Neural cell (in vitro differentiated cells): ENCODE results near the gene DCDC1. TPM values are rescaled to one million over a fixed set of nuclear protein-coding genes. Genes with fewer than 3 reads are reported as not detected.

Source experiments
- H2AFZ ChIP-seq: fragments of 200-600, 300-800 bp; sonication (generic), shearing (Covaris generic); 2 replicates; pipeline ENCODE4 v1.6.0; 2014; ENCODE audit warnings: low read depth, mild to moderate bottlenecking, antibody characterized with exemption, low read length, moderate library complexity
- H3F3A ChIP-seq: fragments of 200-600 bp; shearing (Covaris generic); 2 replicates; pipeline ENCODE4 v1.6.1; 2016; ENCODE audit warnings: mild to moderate bottlenecking, moderate library complexity, mixed read lengths, antibody characterized with exemption, low read length; ENCODE audit not compliant: insufficient read depth, poor library complexity, severe bottlenecking
- H3K27ac ChIP-seq: fragments of 200-600, 300-800 bp; sonication (generic), shearing (Covaris generic); 2 replicates; pipeline ENCODE4 v1.5.1; 2014; ENCODE audit warnings: mild to moderate bottlenecking, low read length, moderate library complexity
- H3K27me3 ChIP-seq: fragments of 300-800, 200-600 bp; sonication (generic), shearing (Covaris generic); 2 replicates; pipeline ENCODE4 v1.6.0; 2014; ENCODE audit warnings: mild to moderate bottlenecking, low read depth, low read length, moderate library complexity; ENCODE audit not compliant: insufficient read depth
- H3K36me3 ChIP-seq: fragments of 300-800, 200-600 bp; sonication (generic), shearing (Covaris generic); 2 replicates; pipeline ENCODE4 v1.5.1; 2014; ENCODE audit warnings: mild to moderate bottlenecking, antibody characterized with exemption, low read length, moderate library complexity; ENCODE audit not compliant: insufficient read depth
- H3K4me2 ChIP-seq: fragments of 300-800, 200-600 bp; sonication (generic), shearing (Covaris generic); 2 replicates; pipeline ENCODE4 v1.6.0; 2014; ENCODE audit warnings: mild to moderate bottlenecking, low read length
- H3K4me3 ChIP-seq: fragments of 300-800, 200-600 bp; sonication (generic), shearing (Covaris generic); 2 replicates; pipeline ENCODE4 v1.5.1; 2014; ENCODE audit warnings: mild to moderate bottlenecking, low read length, moderate library complexity
- H3K79me2 ChIP-seq: fragments of 200-600 bp; shearing (Covaris generic); replicated peaks from 2 replicates; pipeline ENCODE4 v1.6.0; 2014; ENCODE audit warnings: mild to moderate bottlenecking, low read length, moderate library complexity; ENCODE audit not compliant: insufficient read depth
- H3K9ac ChIP-seq: fragments of 300-800, 200-600 bp; sonication (generic), shearing (Covaris generic); 2 replicates; pipeline ENCODE4 v1.6.1; 2016; ENCODE audit warnings: mild to moderate bottlenecking, low read length, mixed read lengths
- H3K9me2 ChIP-seq: fragments of 200-600 bp; shearing (Covaris generic); 2 replicates; pipeline ENCODE4 v1.6.1; 2016; ENCODE audit warnings: mild to moderate bottlenecking, low read length, mixed read lengths; ENCODE audit not compliant: insufficient read depth
- H3K9me3 ChIP-seq: fragments of 200-600, 300-800 bp; sonication (generic), shearing (Covaris generic); 2 replicates; pipeline ENCODE4 v1.6.1; 2016; ENCODE audit warnings: mild to moderate bottlenecking, mixed run types, low read length, moderate library complexity, mixed read lengths
- H4K20me1 ChIP-seq: fragments of 200-600 bp; shearing (Covaris generic); 2 replicates; pipeline ENCODE4 v1.6.1; 2016; ENCODE audit warnings: mild to moderate bottlenecking, mixed run types; ENCODE audit not compliant: insufficient read depth
- EP300 ChIP-seq: fragments of 450-650 bp; conservative IDR thresholded peaks from 2 replicates; pipeline ENCODE4 v1.6.1; 2014; ENCODE audit warnings: antibody characterized with exemption, mild to moderate bottlenecking, moderate library complexity; ENCODE audit not compliant: poor library complexity, severe bottlenecking
- EZH2 ChIP-seq: fragments of 200-600, 300-800 bp; shearing (Covaris generic), sonication (generic); IDR thresholded peaks from 2 replicates; pipeline ENCODE4 v1.6.1; 2014; ENCODE audit warnings: antibody characterized with exemption, low read length, borderline replicate concordance, mild to moderate bottlenecking; ENCODE audit not compliant: insufficient read depth, poor library complexity, severe bottlenecking
- MXI1 ChIP-seq: fragments of 450-650 bp; conservative IDR thresholded peaks from 2 replicates; pipeline ENCODE4 v1.6.1; 2014; ENCODE audit warnings: antibody characterized with exemption, mild to moderate bottlenecking; ENCODE audit not compliant: poor library complexity, severe bottlenecking
- POLR2AphosphoS5 ChIP-seq: IDR thresholded peaks from 2 replicates; pipeline ENCODE4 v1.6.1; 2012
- RAD21 ChIP-seq: fragments of 450-650 bp; conservative IDR thresholded peaks from 2 replicates; pipeline ENCODE4 v1.6.1; 2014; ENCODE audit warnings: antibody characterized with exemption, mild to moderate bottlenecking, moderate library complexity
- SMC3 ChIP-seq: fragments of 450-650 bp; conservative IDR thresholded peaks from 2 replicates; pipeline ENCODE4 v1.6.1; 2014; ENCODE audit warnings: antibody characterized with exemption, mild to moderate bottlenecking, moderate library complexity; ENCODE audit not compliant: poor library complexity
- TAF1 ChIP-seq: IDR thresholded peaks from 2 replicates; pipeline ENCODE4 v1.6.1; 2012; ENCODE audit warnings: low read depth
- polyA plus RNA-seq: library from polyadenylated mRNA; depleted of rRNA; stranded (reverse); fragments of >200 nt; gene quantifications from 2 replicates; pipeline ENCODE4 v1.2.3, GENCODE V29; 2014
- TF ChIP-seq, protein P1 (sequence below): fragments of 450-650 bp; IDR thresholded peaks from 2 replicates; pipeline ENCODE4 v1.5.1; 2014; ENCODE audit warnings: antibody characterized with exemption, mild to moderate bottlenecking, moderate library complexity; ENCODE audit not compliant: poor library complexity, severe bottlenecking
- TF ChIP-seq, protein P2 (sequence below): IDR thresholded peaks from 2 replicates; pipeline ENCODE4 v1.6.1; 2012; ENCODE audit warnings: borderline replicate concordance

The DCDC1 gene
- polyA plus RNA-seq, 1 donor from 2014 or later: 5.0 TPM

- TF ChIP-seq SMC3 (no peak), EP300 (no peak), RAD21 (no peak), POLR2AphosphoS5 (no peak), MXI1 (no peak), EZH2 (no peak), TAF1 (no peak)
- TF ChIP-seq, protein P1, sequence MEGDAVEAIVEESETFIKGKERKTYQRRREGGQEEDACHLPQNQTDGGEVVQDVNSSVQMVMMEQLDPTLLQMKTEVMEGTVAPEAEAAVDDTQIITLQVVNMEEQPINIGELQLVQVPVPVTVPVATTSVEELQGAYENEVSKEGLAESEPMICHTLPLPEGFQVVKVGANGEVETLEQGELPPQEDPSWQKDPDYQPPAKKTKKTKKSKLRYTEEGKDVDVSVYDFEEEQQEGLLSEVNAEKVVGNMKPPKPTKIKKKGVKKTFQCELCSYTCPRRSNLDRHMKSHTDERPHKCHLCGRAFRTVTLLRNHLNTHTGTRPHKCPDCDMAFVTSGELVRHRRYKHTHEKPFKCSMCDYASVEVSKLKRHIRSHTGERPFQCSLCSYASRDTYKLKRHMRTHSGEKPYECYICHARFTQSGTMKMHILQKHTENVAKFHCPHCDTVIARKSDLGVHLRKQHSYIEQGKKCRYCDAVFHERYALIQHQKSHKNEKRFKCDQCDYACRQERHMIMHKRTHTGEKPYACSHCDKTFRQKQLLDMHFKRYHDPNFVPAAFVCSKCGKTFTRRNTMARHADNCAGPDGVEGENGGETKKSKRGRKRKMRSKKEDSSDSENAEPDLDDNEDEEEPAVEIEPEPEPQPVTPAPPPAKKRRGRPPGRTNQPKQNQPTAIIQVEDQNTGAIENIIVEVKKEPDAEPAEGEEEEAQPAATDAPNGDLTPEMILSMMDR: no peak
- TF ChIP-seq, protein P2, sequence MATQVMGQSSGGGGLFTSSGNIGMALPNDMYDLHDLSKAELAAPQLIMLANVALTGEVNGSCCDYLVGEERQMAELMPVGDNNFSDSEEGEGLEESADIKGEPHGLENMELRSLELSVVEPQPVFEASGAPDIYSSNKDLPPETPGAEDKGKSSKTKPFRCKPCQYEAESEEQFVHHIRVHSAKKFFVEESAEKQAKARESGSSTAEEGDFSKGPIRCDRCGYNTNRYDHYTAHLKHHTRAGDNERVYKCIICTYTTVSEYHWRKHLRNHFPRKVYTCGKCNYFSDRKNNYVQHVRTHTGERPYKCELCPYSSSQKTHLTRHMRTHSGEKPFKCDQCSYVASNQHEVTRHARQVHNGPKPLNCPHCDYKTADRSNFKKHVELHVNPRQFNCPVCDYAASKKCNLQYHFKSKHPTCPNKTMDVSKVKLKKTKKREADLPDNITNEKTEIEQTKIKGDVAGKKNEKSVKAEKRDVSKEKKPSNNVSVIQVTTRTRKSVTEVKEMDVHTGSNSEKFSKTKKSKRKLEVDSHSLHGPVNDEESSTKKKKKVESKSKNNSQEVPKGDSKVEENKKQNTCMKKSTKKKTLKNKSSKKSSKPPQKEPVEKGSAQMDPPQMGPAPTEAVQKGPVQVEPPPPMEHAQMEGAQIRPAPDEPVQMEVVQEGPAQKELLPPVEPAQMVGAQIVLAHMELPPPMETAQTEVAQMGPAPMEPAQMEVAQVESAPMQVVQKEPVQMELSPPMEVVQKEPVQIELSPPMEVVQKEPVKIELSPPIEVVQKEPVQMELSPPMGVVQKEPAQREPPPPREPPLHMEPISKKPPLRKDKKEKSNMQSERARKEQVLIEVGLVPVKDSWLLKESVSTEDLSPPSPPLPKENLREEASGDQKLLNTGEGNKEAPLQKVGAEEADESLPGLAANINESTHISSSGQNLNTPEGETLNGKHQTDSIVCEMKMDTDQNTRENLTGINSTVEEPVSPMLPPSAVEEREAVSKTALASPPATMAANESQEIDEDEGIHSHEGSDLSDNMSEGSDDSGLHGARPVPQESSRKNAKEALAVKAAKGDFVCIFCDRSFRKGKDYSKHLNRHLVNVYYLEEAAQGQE: no peak
Measured at GRCh38 chr11:31327417-31327816, 42.1 kb downstream of the DCDC1 start.

GRCh38 chr11:31326470-31327148 lies 42.9 kb downstream of the DCDC1 start:
- no peak overlapping the region for H3K9ac ChIP-seq
- no peaks in the 10 kb centered on the region for H3K9me2 ChIP-seq
- no peak overlapping the region for H3K27ac ChIP-seq
- no peaks in the 10 kb centered on the region for H3K36me3 ChIP-seq
- no peak overlapping the region for H3K4me2 ChIP-seq
- peaks cover 4% of the 10 kb centered on the region for H3F3A ChIP-seq
- H3K27me3 ChIP-seq: no peaks in the 10 kb centered on the region
- no peak overlapping the region for H3K4me3 ChIP-seq
- no peaks in the 10 kb centered on the region for H3K79me2 ChIP-seq
- H2AFZ ChIP-seq: no peak overlapping the region
- H3K9me3 ChIP-seq: no peaks in the 10 kb centered on the region
- TF ChIP-seq, protein P2: no peak
- TF ChIP-seq POLR2AphosphoS5: no peak
- no peak for TF ChIP-seq EZH2
- no peak for TF ChIP-seq RAD21
- no peak for TF ChIP-seq EP300
- TF ChIP-seq MXI1: no peak
- TF ChIP-seq, protein P1: no peak
- no peak for TF ChIP-seq SMC3
- no peak for TF ChIP-seq TAF1
- no peaks in the 10 kb centered on the region for H4K20me1 ChIP-seq

More at GRCh38 chr11:31327417-31327816, 42.1 kb downstream of the DCDC1 start:
- Histone ChIP-seq H2AFZ (no peak overlapping the region), H3K36me3 (no peaks in the 10 kb centered on the region), H3K9me2 (no peaks in the 10 kb centered on the region), H3K79me2 (no peaks in the 10 kb centered on the region), H3F3A (peaks cover 4% of the 10 kb centered on the region), H4K20me1 (no peaks in the 10 kb centered on the region), H3K9ac (no peak overlapping the region), H3K27me3 (no peaks in the 10 kb centered on the region), H3K4me3 (no peak overlapping the region), H3K27ac (no peak overlapping the region), H3K4me2 (no peak overlapping the region), H3K9me3 (no peaks in the 10 kb centered on the region)
